Colonic mucosa (tissue), 4 donors: Measurements from ENCODE around the gene C3orf52. TPM values are rescaled to one million over a fixed set of nuclear protein-coding genes. Genes with fewer than 3 reads are reported as not detected.

Experiments
- DNase-seq: peaks from one replicate; pipeline ENCODE4 v3.0.0-alpha.2; 2020
- H3K27ac ChIP-seq: fragments of 200-600 bp; one replicate; pipeline ENCODE4 v1.8.0; 2021
- H3K27me3 ChIP-seq: fragments of 200-600 bp; one replicate; pipeline ENCODE4 v1.8.0; 2021
- H3K36me3 ChIP-seq: fragments of 200-600 bp; one replicate; pipeline ENCODE4 v1.8.0; 2021
- H3K4me1 ChIP-seq: fragments of 200-600 bp; one replicate; pipeline ENCODE4 v1.8.0; 2021; ENCODE audit warnings: mild to moderate bottlenecking
- H3K4me3 ChIP-seq: fragments of 200-600 bp; one replicate; pipeline ENCODE4 v1.8.0; 2021
- H3K9ac ChIP-seq, 2 donors: one replicate each; pipeline ENCODE4 v1.7.0; 2013; ENCODE audit warnings: control low read depth in 2 of 2, low read depth in 2 of 2, low read length in 2 of 2
- H3K9me3 ChIP-seq: fragments of 200-600 bp; one replicate; pipeline ENCODE4 v1.8.0; 2021
- intact Hi-C: fragments of 100-400 bp; cut with DNase I; formaldehyde crosslinking; loops from one replicate; pipeline ENCODE4 v1.14.1; 2022
- total RNA-seq, 2 donors: library from RNA; stranded (reverse); fragmentation: NEBNext Ultra II Directional in 1 of 2; extraction: Animal tissue kit (Norgen Biotek cat#: 25700) in 1 of 2; gene quantifications; one replicate each; pipeline ENCODE4 v1.2.1, GENCODE V29; 2021
- TF ChIP-seq, protein P1 (sequence below): fragments of 200-600 bp; IDR thresholded peaks from one replicate; pipeline ENCODE4 v1.8.0; 2022; ENCODE audit warnings: antibody characterized with exemption, mild to moderate bottlenecking
- donor health status: healthy.
- donor health status: DM: no; HTN: no; CAD: no.
- donor health status: DM: no; HTN: no; CAD: no.

C3orf52 gene
- total RNA-seq, 2 donors from 2014 or later, result 25.1 to 39.3 TPM

DNA sequence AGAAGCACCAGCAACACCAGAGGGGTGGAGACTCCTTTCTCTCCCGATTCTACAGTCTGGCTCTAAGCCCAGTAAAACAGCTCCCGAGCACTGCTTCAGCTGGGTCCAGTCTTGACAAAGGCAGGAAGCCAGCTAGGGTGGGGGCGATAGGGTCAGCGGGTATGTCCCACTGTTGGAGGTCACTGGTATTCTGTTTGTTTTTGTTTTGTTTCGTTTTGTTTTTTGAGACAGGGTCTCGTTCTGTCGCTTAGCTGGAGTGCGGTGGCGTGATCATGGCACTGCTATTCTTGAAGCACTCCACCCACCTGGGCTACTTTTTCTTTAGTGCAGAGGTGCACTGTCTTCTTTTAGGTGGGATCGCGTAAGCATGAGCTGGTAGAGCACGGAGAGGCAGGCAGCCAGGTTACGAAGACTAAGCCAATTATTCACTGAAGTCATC is 30.6 kb downstream of the C3orf52 start:
- no peaks in the 10 kb centered on the region for H3K9me3 ChIP-seq
- intact Hi-C loops, result no loop called here
- TF ChIP-seq, protein P1, sequence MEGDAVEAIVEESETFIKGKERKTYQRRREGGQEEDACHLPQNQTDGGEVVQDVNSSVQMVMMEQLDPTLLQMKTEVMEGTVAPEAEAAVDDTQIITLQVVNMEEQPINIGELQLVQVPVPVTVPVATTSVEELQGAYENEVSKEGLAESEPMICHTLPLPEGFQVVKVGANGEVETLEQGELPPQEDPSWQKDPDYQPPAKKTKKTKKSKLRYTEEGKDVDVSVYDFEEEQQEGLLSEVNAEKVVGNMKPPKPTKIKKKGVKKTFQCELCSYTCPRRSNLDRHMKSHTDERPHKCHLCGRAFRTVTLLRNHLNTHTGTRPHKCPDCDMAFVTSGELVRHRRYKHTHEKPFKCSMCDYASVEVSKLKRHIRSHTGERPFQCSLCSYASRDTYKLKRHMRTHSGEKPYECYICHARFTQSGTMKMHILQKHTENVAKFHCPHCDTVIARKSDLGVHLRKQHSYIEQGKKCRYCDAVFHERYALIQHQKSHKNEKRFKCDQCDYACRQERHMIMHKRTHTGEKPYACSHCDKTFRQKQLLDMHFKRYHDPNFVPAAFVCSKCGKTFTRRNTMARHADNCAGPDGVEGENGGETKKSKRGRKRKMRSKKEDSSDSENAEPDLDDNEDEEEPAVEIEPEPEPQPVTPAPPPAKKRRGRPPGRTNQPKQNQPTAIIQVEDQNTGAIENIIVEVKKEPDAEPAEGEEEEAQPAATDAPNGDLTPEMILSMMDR, result no peak
- no peaks in the 10 kb centered on the region for H3K36me3 ChIP-seq
- H3K9ac ChIP-seq, result no peak overlapping the region
- H3K27ac ChIP-seq, result no peak overlapping the region
- no peak overlapping the region for H3K4me3 ChIP-seq
- no peaks in the 10 kb centered on the region for H3K27me3 ChIP-seq
- H3K4me1 ChIP-seq, result no peaks in the 10 kb centered on the region
- DNase-seq, result no peak

DNA sequence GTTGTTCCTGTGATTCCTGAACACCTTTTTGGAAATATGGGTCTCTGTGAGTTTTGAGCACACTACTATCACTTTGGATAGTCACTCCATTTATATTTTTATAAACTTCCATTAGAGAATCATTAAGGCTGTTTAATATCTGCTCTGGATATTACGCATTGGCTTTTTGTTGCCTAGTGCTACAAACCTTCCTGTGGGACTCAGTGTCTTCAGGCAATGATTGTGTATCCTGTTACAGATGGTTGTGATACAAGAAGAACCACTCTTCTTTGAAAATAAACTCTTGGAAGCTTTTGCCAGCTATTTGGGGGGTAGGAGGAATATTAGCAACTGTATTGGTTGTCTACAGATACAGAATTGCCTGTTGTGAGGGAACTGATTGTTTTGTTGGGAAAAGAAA is 31.2 kb downstream of the C3orf52 start:
- Histone ChIP-seq H3K36me3 (no peaks in the 10 kb centered on the region), H3K9ac (no peak overlapping the region), H3K4me1 (no peaks in the 10 kb centered on the region), H3K9me3 (no peaks in the 10 kb centered on the region), H3K27me3 (no peaks in the 10 kb centered on the region), H3K27ac (no peak overlapping the region), H3K4me3 (no peak overlapping the region)
- no peak for DNase-seq
- TF ChIP-seq, protein P1, result no peak
- intact Hi-C loops, result no loop called here

DNA sequence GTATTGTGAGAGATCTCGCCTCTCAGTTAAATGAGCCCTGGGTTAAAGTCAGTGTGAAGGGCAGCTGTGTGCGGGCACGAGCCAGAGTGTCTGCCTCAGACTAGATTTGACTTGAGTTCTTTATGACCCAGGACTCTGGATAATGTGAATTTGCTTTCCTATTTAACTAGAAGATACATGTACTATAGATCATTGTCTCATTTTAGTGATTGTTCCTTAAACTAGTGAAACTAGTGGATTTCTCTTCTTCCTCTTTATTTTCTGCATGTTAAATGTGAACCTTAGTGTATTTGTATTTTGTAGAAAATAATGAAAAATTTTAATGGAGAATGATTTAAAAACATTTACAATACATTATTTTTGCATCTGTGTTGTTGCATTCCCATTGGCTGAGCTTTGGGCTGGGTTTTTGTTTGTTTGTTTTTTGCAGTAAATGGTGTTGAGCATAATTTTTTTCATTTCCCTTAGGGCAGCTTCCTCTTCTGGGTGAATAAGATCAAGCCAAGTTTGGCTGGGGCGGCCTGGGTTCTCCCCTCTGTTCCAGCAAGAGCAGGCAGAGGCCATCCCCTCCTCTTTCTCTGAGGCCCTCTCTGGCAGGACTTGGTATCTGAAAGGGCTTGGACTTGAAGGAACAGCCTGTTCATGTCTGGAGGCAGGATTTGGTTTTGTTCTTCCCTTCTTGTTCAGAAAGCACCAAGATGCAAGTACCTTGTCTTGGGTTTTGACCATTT is 31.8 kb downstream of the C3orf52 start:
- DNase-seq, result no peak
- intact Hi-C loops, result no loop called here

DNA sequence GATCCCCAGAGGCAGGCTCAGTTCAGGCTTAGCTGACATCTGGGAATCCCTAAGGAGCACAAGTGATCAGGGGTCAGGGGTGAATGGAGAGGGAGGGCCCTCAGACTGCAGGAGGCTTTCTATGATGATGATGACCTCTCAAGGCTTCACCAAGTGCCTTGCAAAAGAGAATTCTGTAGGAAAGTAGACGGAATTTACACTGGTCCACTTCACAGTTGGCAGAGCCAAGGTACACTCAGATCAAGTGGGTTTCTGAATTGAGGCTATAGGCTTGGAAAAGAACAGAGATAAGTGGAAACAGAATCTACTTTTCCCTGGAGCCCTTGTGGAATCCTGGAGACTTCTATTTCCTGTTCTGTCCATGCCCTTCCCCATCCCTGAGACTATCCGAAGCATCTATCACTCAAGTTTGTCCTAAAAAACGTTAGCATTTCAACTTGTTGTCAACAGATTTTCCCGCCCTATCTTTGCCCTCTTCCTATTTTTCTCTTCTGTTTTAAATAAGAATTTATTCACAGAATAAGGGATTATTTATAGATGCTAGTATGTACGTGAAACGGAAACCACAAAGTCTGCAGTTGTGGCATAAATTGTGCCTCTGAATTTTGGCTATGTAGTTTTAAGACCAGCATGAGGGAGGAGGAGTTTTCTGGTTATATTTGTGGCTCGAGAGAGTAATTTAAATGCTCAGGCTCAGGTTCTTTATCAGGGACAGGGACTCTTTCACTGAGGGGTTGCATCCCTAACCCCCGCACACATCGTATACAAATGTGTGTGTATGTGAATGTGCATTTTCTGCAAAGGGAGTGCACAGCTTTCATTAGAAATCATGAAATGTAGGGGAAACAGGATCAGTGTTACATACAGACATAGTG is 34.0 kb downstream of the C3orf52 start:
- Histone ChIP-seq H3K27ac (no peak overlapping the region), H3K4me3 (no peak overlapping the region), H3K27me3 (no peaks in the 10 kb centered on the region), H3K9ac (no peak overlapping the region), H3K9me3 (no peaks in the 10 kb centered on the region), H3K36me3 (no peaks in the 10 kb centered on the region), H3K4me1 (no peaks in the 10 kb centered on the region)
- intact Hi-C loops, result no loop called here
- no peak for DNase-seq
- TF ChIP-seq, protein P1, result no peak

More for the DNA sequence above, 31.8 kb downstream of the C3orf52 start:
- Histone ChIP-seq H3K4me1 (no peaks in the 10 kb centered on the region), H3K27ac (no peak overlapping the region), H3K27me3 (no peaks in the 10 kb centered on the region), H3K9ac (no peak overlapping the region), H3K36me3 (no peaks in the 10 kb centered on the region), H3K9me3 (no peaks in the 10 kb centered on the region), H3K4me3 (no peak overlapping the region)
- TF ChIP-seq, protein P1, result no peak

DNA sequence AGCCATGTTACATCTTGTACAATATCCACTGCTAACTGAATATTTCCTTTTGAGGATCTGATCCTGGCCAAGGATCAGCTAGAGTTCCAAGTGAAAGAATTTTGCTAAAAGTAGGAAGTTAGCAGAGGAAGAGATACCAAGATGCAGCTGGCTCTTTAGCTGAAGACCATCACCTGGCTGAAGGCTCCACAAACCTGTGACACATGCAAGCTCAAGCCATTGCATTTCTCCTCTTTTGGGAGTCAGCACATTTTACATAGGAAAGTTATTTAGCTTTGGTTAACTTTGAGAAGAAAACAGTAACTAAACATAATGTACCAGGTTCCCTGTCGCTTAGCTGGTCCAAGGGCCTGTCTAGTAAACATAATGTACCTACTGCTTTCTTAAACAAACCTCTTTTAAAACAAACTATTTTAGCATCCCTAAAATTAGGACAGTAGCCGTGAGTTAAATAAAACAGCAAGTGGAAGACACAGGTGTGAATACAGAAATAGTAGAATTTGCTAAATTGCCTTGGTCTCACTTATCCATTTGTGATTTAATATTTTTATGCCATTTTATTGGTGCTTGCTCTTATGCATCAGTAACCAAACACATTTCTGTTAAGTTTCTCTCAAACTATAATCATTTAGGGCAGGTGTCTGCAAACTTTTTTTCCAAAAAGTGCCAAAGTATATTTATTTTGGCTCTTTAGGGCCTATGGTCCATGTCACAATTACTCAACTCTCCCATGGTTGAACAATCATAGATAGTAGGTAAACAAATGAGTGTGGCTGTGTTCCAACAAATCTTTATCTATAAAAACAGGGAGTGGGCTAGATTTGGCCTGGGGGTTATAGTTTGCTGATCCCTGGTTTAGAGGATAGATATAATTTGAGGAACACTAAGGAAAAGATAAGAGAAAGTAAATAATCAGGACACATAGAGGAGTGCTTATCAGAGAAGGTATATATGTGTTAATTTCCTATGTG is 35.7 kb downstream of the C3orf52 start:
- TF ChIP-seq, protein P1, result no peak
- Histone ChIP-seq H3K4me3 (no peak overlapping the region), H3K27me3 (no peaks in the 10 kb centered on the region), H3K9me3 (no peaks in the 10 kb centered on the region), H3K9ac (no peak overlapping the region), H3K27ac (no peak overlapping the region), H3K36me3 (no peaks in the 10 kb centered on the region), H3K4me1 (no peaks in the 10 kb centered on the region)
- intact Hi-C loops, result no loop called here
- DNase-seq, result no peak
